NB4 (cell line): ENCODE results near the gene TXNDC8.

Experiments used
- POLR2A ChIP-seq: IDR thresholded peaks from 2 replicates; pipeline ENCODE4 v1.6.1; 2011; ENCODE audit warnings: mild to moderate bottlenecking; ENCODE audit not compliant: insufficient read length; ENCODE audit errors: extremely low read depth
- TF ChIP-seq, protein P1 (sequence below): IDR thresholded peaks from one replicate; pipeline ENCODE4 v1.5.1; 2012; ENCODE audit warnings: low read depth, low read length

DNA sequence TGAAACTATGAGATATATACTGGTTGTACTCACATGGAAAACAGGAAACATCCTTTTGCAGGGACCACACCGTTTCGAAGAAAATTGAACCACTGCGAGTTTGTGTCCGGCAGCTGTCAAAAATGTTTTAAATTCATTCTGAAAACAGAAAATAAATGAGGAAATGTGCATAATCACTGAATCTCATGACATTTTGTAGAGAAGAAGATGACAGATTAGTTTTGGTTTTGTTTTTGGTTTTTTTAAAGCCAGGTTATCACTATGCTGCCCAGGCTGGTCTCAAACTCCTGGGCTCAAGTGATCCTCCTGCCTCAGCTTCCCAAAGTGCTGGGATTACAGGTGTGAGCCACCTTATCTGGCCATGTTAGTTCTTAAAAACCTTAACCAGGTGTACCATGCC, 3.5 kb downstream of the TXNDC8 start:
- TF ChIP-seq POLR2A = no peak
- TF ChIP-seq, protein P1, sequence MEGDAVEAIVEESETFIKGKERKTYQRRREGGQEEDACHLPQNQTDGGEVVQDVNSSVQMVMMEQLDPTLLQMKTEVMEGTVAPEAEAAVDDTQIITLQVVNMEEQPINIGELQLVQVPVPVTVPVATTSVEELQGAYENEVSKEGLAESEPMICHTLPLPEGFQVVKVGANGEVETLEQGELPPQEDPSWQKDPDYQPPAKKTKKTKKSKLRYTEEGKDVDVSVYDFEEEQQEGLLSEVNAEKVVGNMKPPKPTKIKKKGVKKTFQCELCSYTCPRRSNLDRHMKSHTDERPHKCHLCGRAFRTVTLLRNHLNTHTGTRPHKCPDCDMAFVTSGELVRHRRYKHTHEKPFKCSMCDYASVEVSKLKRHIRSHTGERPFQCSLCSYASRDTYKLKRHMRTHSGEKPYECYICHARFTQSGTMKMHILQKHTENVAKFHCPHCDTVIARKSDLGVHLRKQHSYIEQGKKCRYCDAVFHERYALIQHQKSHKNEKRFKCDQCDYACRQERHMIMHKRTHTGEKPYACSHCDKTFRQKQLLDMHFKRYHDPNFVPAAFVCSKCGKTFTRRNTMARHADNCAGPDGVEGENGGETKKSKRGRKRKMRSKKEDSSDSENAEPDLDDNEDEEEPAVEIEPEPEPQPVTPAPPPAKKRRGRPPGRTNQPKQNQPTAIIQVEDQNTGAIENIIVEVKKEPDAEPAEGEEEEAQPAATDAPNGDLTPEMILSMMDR = no peak
